ENCODE results near the gene VSTM4. TPM values are rescaled to one million over a fixed set of nuclear protein-coding genes. Genes with fewer than 3 reads are reported as not detected.

The VSTM4 gene
- total and polyA plus RNA-seq, 9 of the 15 experiments (the other 6 are each of a cell fraction or from before 2014, with no cell fraction given) = 1.0 to 7.9 (median 3.0) TPM

DNA sequence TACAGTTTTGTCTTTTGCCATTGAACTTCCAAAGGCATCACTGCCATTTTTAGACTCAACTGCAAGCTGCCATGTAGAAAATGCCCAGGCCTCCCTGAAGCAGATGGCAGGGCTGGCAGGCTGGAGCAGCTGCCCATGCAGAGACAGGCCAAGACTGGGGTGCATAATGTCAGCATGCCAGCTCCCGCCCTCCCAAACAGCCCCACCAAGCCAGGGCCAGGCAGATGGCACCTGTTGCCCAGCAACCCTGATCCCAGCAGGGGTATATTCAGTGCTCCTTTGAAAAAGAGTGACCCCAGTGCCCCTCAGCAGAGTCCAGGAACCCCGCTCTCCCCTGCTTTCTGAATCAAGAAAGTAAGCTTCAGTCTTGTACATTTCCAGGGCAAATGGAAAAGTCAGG, 32.6 kb downstream of the VSTM4 start:
- peaks cover 0 to 15% of the 10 kb centered on the region in 2 experiments; a peak in 3 of 5 replicates for H3K4me1 ChIP-seq (replicated peaks in 1 of 2; ENCODE audit: control insufficient read depth in 2 of 2, insufficient read depth in 2 of 2, low read length in 2 of 2)
- no peaks in the 10 kb centered on the region for H3K79me2 ChIP-seq (ENCODE audit: control insufficient read depth, insufficient read depth, low read length)
- H3K9ac ChIP-seq (ENCODE audit: insufficient read depth in 1 of 2, low read depth in 2 of 2, low read length in 2 of 2) = no peak overlapping the region
- no peak overlapping the region for H3K4me2 ChIP-seq (ENCODE audit: insufficient read depth, low read length)
- no peaks in the 10 kb centered on the region for H3K9me1 ChIP-seq (ENCODE audit: control insufficient read depth, insufficient read depth, low read length)
- H3K27me3 ChIP-seq (ENCODE audit: control insufficient read depth in 2 of 2, insufficient read depth in 2 of 2, low read length in 2 of 2) = no peaks in the 10 kb centered on the region
- POLR2A ChIA-PET = interaction anchor here (0.6 to 1.7 kb wide), 2 partner anchors 9 to 1495 kb away, joined by 3 to 7 read pairs; no protein-coding TSS in a partner anchor
- DNase-seq (ENCODE audit: extremely low read depth in 1 of 4, low spot score in 3 of 4) (no peak), FAIRE-seq (no peak), ATAC-seq (no peak)
- intact Hi-C loops (cut with micrococcal nuclease) (no loop called here), in situ Hi-C loops (cut with MboI) (no loop called here)
- WGBS (ENCODE audit: insufficient coverage, low coverage, missing lambda C conversion rate) = 47% methylated on average over 2 of the region's 2 CpGs
- no peak overlapping the region for H3K27ac ChIP-seq (ENCODE audit: extremely low read depth, low read depth, low read length)
- H3K9me3 ChIP-seq (replicated peaks; ENCODE audit: control insufficient read depth, insufficient read depth, low read depth, low read length) = no peaks in the 10 kb centered on the region; the same call in 1 of the 2 replicates
- H3K4me3 ChIP-seq = no peak overlapping the region
- H4K20me1 ChIP-seq (replicated peaks; ENCODE audit: control insufficient read depth, insufficient read depth, low read length) = no peaks in the 10 kb centered on the region; the same call in 1 of the 2 replicates
- CTCF ChIA-PET (ENCODE audit: low intra/inter-chr PET ratio) = no interaction called here
- no peak overlapping the region for H2AFZ ChIP-seq (ENCODE audit: low read depth, low read length)
- TF ChIP-seq ZNF586 (CRISPR knock-in tag; conservative IDR thresholded peaks at IDR 0.05) = no peak
- no peak for TF ChIP-seq MAFG (tag; conservative IDR thresholded peaks at IDR 0.05)
- no peak for TF ChIP-seq HINFP (tag; conservative IDR thresholded peaks at IDR 0.05; ENCODE audit: low read depth)
- no peak for TF ChIP-seq KDM2B (CRISPR knock-in tag; IDR thresholded peaks at IDR 0.05)
- no peak for TF ChIP-seq ARHGAP35 (IDR thresholded peaks at IDR 0.05; ENCODE audit: partially characterized antibody)
- no peak for TF ChIP-seq RBM34 (IDR thresholded peaks at IDR 0.05; ENCODE audit: borderline replicate concordance, insufficient read depth, low read length)
- no peak for TF ChIP-seq ZNF512 (tag; IDR thresholded peaks at IDR 0.05)
- no peak for TF ChIP-seq ZNF165 (CRISPR knock-in tag; IDR thresholded peaks at IDR 0.05; ENCODE audit: borderline replicate concordance)
- no peak for TF ChIP-seq SMC3 (conservative IDR thresholded peaks at IDR 0.05; ENCODE audit: insufficient read depth, low read depth, low read length)
- TF ChIP-seq RBM15 (IDR thresholded peaks at IDR 0.05; ENCODE audit: insufficient read depth, low read length) = no peak
- TF ChIP-seq UBTF (IDR thresholded peaks at IDR 0.05; ENCODE audit: borderline replicate concordance in 1 of 2, low read depth in 2 of 2, low read length in 2 of 2) = no peak
- no TSS peak for BruUV-seq (replicated peaks)
- H3K36me3 ChIP-seq (ENCODE audit: control insufficient read depth, insufficient read depth, low read length) = no peaks in the 10 kb centered on the region
